ENCODE results near the gene MCAT.

DNA sequence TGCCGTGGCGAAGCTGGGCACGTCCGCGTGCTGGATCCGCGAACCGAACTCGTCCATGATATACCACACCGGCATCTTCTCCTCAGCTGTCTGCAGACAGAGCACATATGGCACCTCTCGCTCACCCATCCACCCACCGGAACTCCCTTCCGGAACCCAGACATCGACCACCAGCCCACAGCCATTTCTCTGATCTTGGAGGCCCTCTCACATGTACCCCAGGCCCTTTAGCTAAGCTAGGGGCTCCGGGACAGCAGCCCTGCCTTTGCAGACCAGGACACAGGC is 36.7 kb upstream of the MCAT start:
- TF ChIP-seq POLR2A (IDR thresholded peaks at IDR 0.05) (no peak), CTCF (IDR thresholded peaks at IDR 0.05) (no peak)

Data from tibial nerve (tissue), 3 donors.